ENCODE measurements around the gene ISOC2.
"Not testable (repeated sequence)": the region's sequence is repeated elsewhere in the genome, so short reads cannot be mapped to it uniquely, and the experiment has no call there.

The ISOC2 gene

GRCh38 chr19:55503157-55503501, 41.7 kb upstream of the ISOC2 start:
- no peak for DNase-seq (ENCODE audit: low read depth)
- no peak overlapping the region for H3K4me3 ChIP-seq (ENCODE audit: low read depth, low read length)
- TF ChIP-seq MYC (IDR thresholded peaks at IDR 0.05; ENCODE audit: low read depth, low read length) (no peak), MAX (IDR thresholded peaks at IDR 0.05; ENCODE audit: low read depth, low read length) (no peak), CTCF (IDR thresholded peaks at IDR 0.05; ENCODE audit: low read depth, low read length) (no peak), POLR2A (IDR thresholded peaks at IDR 0.05; ENCODE audit: extremely low read depth, insufficient read length) (no peak)

GRCh38 chr19:55502197-55502952, 40.9 kb upstream of the ISOC2 start:
- DNase-seq (ENCODE audit: low read depth), result no peak
- TF ChIP-seq POLR2A (IDR thresholded peaks at IDR 0.05; ENCODE audit: extremely low read depth, insufficient read length) (no peak), MAX (IDR thresholded peaks at IDR 0.05; ENCODE audit: low read depth, low read length) (no peak), CTCF (IDR thresholded peaks at IDR 0.05; ENCODE audit: low read depth, low read length) (no peak), MYC (IDR thresholded peaks at IDR 0.05; ENCODE audit: low read depth, low read length) (no peak)
- H3K4me3 ChIP-seq (ENCODE audit: low read depth, low read length), result no peak overlapping the region

- TF ChIP-seq MAX (IDR thresholded peaks at IDR 0.05; ENCODE audit: low read depth, low read length) (no peak), MYC (IDR thresholded peaks at IDR 0.05; ENCODE audit: low read depth, low read length) (no peak), CTCF (IDR thresholded peaks at IDR 0.05; ENCODE audit: low read depth, low read length) (no peak), POLR2A (IDR thresholded peaks at IDR 0.05; ENCODE audit: extremely low read depth, insufficient read length) (no peak)
- DNase-seq (ENCODE audit: low read depth), result no peak
Observed at GRCh38 chr19:55500368-55500952, 39.0 kb upstream of the ISOC2 start.

GRCh38 chr19:55498246-55498840, 36.9 kb upstream of the ISOC2 start:
- DNase-seq (ENCODE audit: low read depth), result no peak
- TF ChIP-seq MYC (IDR thresholded peaks at IDR 0.05; ENCODE audit: low read depth, low read length) (no peak), CTCF (IDR thresholded peaks at IDR 0.05; ENCODE audit: low read depth, low read length) (no peak), POLR2A (IDR thresholded peaks at IDR 0.05; ENCODE audit: extremely low read depth, insufficient read length) (no peak), MAX (IDR thresholded peaks at IDR 0.05; ENCODE audit: low read depth, low read length) (no peak)
- no peak overlapping the region for H3K4me3 ChIP-seq (ENCODE audit: low read depth, low read length)

More at GRCh38 chr19:55500368-55500952, 39.0 kb upstream of the ISOC2 start:
- no peak overlapping the region for H3K4me3 ChIP-seq (ENCODE audit: low read depth, low read length)

- no peak for DNase-seq (ENCODE audit: low read depth)
- TF ChIP-seq POLR2A (IDR thresholded peaks at IDR 0.05; ENCODE audit: extremely low read depth, insufficient read length), result no peak
- TF ChIP-seq MAX (IDR thresholded peaks at IDR 0.05; ENCODE audit: low read depth, low read length), result no peak
- no peak for TF ChIP-seq CTCF (IDR thresholded peaks at IDR 0.05; ENCODE audit: low read depth, low read length)
- no peak for TF ChIP-seq MYC (IDR thresholded peaks at IDR 0.05; ENCODE audit: low read depth, low read length)
- H3K4me3 ChIP-seq (ENCODE audit: low read depth, low read length), result no peak overlapping the region
Observed at GRCh38 chr19:55497763-55498162, 36.3 kb upstream of the ISOC2 start.

- H3K4me3 ChIP-seq (ENCODE audit: low read depth, low read length); DNase-seq (ENCODE audit: low read depth): not testable (repeated sequence)
Observed at GRCh38 chr19:55496820-55497219, 35.4 kb upstream of the ISOC2 start.

All from NB4 (cell line).